HG03103 (cell line): ENCODE data around the gene HDAC4.
A peak's percentile ranks its signal among the peaks of the same experiment; 100 is the strongest.

Experiments
- ATAC-seq: cut with Tn5 transposase; IDR thresholded peaks from one replicate; pipeline ENCODE4 v1.9.1; 2021; ENCODE audit warnings: low read depth; ENCODE audit not compliant: unreplicated experiment

Gene HDAC4

DNA sequence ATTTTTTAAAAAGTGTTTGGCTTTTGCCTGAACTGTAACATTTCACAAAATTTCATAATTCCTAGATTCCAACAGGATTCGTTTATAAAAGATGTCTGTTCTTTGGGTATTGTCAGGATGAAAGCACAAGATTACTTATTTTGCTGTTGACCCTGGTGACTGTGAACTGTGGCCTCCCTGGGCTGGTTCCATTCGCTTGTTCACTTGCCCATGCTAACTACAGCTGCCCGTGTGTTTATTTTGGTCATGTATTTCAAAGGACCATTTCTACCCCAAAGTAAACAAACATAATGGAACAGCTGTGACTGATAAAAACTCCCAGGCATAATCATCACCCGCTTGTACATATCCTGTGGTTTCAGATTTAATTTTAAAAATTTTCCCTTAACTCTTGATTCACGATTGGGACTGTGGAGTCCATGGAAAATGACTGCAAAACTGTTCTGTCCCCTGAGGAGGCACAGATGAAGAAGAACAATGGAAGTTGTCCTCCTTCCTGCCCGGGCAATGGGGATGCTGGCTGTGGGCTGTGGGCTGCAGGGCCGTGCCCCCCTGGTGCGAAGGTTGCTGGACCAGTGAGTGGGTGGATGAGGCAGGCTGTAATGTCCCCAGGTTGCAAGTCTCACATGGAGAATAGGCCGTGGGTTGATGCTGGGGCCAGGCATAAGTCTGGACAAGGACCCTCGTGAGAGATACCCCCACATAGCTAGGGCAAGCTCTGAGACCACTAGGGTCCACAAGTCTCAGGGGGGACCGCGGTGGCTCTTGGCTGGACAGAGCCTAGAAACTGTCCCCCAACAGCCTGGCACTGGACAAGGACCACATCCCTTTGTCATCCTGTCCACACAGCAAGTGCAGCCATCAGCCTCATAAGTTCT lies 28.9 kb upstream of the HDAC4 start:
- ATAC-seq, result no peak

DNA sequence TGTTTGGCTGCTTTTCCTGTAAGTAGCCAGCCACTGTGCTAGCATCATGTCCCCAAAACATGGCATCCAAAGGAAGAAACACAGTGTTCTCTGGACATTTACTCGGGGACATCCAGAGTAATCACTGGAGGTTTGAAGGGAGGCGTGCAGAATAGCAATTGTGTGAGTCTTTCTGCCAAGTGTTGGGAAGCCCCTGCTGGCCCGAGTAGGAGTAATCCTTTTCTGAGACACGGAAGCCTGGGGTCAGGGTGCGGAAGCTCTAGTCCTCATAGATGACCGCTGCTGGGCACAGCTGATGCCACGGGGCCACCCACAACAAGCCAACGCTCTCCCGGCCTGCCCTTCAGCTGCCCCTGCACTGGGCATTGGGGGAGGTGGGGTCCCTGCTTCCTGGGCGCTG lies 24.8 kb upstream of the HDAC4 start:
- no peak for ATAC-seq

DNA sequence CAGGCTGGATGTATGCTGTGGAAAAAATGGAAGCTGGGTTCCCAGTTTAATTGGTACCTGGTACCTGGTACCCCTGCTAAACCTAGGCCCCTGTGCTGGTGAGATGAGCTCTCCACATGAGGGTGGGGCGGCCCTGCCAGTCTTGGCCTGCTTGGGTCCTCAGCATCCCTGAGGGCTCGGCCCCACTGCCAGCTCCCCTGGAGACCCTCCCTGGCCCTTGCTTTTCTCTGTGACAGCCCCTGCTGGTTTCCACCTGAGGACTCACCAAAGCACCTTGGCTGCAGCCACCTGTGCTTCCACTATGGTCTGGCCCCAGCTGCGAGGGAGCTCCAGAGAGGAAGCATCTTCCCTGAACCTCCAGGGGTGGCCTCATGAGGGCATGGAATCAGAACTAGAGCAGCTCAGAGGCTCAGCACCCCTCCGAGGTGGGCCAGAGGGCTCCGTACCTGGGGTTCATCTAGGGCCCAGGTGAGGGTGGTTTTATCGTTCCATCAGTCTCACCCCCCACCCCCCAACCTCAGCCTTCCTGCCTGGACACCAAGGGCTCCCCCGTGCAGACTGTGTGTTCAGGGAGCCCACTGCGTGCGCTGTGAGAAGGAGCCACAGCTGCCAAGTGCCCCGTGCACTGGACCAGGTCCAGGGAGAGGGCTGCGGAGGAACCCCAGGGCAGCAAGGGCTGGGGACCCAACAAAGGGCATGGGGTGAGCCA lies 23.7 kb upstream of the HDAC4 start:
- no peak for ATAC-seq

DNA sequence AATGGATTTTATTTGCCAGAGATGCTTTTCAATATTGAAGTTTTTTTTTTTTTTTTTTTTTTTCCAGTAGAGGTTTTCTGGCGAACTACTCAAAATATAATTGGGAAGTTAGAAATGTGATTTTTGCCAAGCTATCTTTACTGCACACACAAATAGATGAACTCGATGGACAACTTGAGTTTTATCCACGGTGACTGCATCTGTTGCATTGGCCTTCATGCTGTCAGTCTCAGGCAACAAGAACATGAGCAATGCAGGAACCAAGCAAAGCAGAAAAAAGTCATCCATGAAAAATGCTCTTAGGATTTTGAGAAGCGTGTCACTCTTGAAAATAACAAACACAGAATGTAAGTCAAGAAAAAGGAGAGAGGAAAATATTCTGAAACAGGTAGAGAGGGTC lies 22.7 kb upstream of the HDAC4 start:
- no peak for ATAC-seq

DNA sequence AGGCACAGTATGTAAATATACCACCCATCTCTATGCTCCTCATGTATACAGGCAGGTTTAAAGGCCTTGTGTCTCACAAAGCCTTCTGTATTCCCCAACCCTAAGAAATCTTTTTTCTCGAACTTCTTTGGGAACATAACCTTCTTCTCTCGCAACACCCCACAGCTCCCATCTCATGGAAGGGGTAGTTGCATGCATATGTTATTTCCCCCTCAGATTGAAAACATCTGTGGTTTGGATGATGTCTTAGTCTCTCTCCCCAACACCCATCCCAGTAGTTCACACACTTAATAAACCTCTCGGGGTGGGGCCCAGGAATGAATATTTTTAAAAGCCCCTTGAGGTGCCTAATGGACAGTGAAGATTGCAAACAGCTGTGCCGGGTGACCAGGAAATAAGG lies 21.0 kb upstream of the HDAC4 start:
- no peak for ATAC-seq

DNA sequence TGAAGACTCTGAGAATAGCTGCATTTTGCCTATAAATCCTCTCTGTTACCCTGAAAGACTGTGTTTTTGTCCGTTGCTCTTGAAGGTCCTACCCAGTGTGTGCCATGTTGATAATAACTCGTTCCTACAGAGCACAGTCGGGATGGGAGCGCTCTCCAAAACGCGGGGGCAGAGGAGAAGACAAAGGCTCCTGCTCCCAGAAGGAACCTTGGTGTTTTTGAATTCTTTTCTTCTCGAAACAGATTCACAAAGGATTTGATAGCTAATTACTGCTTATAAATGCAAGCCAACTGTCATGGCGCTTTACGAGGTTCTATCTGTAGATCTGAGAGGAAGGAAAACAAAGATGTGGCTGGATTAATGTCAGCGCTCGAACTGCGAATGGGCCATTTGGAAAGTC lies 19.3 kb upstream of the HDAC4 start:
- ATAC-seq, result no peak

DNA sequence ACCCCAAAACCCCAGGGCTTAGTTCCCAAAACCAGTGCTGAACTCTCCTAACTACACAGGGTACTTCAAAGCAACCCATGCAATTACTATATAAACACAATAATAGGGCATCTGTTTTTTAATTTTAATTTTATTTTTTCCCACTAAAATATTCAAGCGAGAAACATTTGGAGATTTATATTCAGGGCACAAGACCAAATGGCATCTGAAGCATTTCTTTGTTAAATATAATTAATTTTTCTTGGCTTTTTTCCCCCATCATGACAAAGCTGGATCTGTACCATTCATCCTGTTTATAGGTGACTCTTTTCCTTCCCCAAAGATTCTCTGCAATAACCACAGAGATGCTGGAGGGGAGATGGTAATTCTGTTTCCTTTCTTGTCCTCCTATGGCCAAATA lies 18.1 kb upstream of the HDAC4 start:
- no peak for ATAC-seq

DNA sequence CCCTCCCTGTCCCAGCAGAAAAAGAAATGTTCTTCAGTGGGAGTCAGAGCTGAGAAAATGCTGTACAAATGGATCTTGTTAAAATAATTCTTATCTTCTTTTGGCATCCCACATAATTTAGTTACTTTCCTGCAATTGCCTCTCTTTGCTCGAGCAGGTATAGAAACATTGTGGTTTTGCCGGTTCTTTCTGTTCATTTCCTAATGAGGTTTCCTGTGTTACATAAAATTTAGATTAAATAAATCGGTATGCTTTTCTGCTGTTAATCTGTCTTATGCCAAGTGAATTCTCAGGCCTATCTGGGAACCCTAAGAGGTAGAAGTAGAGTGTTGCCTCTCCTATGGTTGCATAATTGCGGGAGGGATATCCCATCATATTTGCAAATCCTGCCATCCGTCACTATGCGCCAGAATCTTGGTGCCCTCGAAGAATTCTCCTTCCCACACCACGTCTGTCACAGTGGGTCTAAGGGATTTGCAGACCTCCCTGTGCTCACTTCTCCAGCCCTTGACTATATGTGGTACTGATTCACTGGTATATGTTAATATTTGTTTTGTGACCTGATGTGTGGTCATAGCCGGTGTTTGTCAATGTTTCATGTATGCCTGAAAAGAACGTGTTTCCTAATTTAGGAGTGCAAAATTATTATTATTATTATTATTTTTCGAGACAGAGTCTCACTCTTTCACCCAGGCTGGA lies 12.2 kb upstream of the HDAC4 start:
- no peak for ATAC-seq

DNA sequence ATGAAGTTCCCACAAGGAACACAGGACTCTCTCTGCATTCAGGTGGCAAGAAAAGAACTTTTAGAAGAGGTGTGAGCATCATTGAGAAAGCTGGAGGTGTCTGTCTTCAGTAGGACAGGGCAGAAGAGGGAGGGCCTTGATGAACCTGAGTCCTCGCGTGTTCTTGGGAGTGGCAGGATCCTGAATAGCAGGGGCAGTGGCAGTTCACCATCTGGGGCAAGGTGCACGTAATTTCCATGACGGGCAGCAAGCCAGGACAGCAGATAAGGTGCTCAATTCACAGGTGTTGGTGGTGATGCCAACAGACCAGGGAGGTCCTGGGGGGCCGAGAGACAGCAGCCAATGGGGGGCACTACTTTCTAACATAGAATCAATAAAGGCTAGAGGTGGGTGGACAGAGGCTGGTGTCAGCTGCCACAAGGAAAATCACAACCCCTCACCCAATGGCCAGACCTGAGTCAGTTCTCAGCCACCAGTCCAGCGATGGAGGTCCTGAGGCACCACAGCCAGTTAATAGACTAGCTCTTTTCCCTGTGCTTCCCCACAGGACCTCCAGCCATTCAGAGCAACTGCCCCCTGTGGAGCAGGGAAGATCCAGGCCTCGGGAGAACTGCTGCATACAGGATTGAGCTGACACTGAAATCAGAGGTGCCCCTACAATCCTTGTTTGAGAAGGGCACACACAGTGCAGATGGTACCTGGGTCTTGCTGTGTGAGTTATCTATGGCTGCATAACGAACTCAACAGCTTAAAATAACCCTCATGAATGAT lies 10.9 kb upstream of the HDAC4 start:
- no peak for ATAC-seq

DNA sequence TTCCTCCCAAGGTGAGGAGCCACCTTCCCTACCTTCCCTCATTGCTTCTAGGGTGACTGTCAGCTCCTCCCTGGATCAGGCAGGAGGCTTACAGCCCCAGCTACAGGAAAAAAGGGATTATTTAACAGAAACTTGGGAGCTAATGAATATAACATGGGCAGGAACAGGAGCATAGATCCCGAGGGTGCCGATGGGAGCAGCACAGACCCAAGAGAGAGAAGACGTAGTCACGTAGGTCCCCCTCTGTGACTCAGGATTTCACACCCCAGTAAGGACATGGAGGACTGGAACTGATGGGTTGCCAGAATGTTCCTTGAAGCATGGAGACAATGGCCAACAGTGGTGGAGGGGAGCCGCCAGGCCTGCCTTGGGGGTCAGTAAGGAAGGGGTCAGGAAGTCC lies 10.3 kb upstream of the HDAC4 start:
- ATAC-seq, result no peak

DNA sequence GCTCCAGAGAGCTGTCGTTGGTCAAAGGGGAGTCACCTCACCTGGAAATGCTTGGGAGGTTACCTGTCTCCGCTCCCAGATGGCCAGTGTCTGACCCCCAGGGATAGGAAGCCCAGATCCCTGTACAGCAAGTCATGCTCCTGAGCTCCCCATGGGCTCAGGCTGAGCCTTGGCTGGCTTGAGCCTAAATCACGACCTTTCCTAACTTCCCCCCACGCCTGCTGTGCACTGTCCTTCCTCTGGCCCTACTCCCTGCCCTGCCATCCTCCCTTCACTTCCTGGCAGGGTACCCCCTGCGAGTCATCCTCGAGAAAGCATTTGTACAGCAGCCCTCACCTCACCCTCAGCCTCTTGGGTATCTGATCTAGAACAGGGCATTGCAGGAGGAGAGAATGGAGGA lies 9.2 kb upstream of the HDAC4 start:
- ATAC-seq, result no peak

DNA sequence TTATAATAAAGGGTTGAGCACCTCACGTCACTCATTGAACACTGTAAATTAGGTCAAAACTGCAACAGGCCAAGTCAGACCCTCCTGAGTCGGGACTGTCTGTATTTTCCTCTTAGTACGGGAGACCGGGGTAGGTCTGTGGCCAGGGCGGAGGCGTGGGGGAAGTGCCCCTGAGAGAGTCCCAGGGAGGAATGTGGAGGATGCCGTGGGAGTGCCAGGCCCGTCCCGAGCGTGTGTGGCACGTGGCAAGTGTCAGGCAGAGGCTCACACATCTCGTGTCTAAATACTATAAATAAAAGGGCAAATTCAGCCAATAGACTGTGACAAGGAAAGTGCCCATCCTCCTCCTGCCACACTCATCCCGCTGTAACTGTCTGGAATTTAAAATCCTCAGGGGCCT lies 6.3 kb upstream of the HDAC4 start:
- no peak for ATAC-seq

DNA sequence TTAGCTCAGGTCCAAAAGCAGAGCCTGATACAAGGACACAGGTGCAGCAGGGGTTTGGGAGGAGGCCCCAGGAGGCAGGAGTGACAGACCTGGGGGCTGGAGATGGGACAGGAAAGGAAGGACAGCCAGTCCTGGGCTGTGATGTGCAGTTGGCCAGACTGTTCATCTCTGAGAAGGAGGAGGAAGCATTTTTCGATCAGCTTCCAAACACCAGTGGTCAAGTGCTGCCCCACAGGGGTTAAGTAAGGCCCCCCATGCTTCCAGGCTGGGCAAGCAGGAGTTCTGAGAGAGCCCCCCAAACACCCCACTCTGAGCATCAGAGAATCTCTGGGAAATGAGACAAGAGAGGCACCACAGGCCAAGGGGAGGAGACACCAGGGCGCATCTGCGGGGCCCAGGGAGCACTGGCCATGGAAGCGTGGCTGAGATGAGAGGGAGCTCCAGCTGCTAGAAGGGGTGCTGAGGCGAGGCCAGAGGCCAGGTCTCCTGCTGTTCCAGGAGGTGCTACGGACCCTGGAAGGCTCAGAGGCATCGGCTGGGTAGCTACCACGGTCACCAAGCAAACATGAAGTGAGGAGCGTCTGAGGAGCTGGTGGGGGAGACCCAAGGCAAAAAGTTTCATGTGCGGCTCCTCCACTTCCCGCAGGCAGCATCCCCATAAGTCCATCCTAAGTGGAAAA lies 5.6 kb upstream of the HDAC4 start:
- ATAC-seq, result no peak

DNA sequence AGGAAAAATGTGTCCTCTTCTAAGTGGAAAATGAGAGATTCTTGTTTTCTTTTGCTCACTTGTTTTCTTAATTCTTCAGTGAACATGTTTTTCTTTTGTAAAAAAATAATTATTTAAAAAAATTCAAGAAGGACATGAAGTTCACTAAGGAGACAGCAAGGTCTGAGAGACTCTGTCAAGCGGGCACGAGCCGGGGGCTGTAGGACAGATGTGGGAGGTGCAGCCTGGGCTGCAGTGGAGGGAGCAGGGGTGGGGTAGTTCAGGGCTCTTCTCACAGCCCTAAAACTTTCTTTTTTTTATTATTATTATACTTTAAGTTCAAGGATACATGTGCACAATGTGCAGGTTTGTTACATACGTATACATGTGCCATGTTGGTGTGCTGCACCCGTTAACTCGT lies 4.3 kb upstream of the HDAC4 start:
- no peak for ATAC-seq

DNA sequence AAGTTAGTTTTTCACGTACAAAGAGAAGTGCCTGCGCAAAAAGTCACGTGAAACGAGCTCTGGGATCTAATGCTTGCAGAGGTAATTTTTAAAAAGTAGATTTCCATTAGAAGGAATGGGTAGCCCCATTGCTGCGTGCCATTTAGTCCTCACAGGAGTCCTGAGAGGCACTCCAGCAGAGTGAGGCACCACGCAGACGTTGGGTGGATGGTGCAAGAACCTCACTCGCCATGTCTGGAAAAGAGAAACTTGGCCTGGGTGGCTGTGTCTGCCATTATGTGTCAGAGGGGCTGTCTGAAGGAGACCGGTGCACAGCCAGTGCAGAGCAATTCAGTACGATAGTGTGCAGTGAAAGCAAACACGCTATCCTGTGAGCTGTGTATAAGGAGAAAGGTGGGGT lies 1.8 kb upstream of the HDAC4 start:
- no peak for ATAC-seq

DNA sequence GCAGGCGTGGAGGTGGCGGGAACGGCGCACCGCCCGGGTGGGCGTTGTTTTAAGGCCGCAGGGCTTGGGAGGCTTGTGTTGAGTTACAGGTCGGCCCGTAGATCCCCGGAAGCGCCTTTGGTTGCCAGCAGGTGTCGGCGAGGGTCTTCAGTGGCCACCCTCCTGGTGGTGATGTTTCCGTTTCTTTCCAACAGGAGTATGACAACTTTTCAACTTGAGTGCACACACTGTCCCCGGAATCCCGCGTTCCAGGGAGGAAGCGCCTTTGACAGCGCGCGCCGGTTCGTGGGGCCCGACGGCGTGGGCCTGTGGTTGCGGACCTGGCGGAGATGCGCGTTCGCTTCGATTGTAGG lies 1.0 kb upstream of the HDAC4 start:
- ATAC-seq, result peak; percentile 1

DNA sequence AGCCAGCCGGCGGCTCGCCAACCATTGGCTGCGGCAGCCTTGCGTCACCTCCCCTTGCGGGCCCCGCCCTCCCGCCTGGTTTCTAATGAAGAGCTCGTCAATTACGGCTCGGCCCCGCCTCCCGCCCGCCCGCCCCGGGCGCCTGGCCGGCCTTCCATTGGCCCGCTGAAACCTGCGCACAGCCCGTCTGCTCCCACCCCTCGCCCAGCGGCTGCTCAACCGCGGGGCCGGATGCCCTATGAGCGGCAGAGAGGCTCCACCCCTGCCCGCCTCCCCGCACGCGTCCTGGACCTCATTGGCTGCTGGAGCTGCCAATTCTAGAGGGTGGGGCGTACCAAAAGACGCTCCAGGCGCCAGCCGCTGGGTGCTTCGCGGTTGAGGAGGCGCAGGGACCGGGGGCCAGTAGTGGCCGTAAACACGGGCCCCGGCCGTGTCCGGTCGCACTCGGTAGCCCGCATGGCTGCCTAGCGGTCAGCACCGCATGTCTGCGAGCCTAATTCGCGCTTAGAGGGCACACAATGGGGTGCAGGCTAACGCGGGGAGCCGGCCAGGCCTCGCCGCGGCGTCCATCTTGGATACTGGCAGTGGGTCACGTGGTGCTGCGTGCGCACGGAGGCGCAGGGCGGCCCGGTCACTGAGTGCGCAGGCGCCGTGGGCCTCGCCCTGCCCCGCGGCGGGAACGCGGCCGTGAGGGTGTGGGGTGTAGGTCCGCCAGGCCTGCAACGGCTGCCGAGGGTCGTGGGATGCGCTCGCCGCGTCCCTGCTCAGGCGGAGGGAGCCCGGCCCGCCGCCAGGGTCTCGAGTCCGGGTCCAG lies 454 bp upstream of the HDAC4 start:
- ATAC-seq, result peak; percentile 88

DNA sequence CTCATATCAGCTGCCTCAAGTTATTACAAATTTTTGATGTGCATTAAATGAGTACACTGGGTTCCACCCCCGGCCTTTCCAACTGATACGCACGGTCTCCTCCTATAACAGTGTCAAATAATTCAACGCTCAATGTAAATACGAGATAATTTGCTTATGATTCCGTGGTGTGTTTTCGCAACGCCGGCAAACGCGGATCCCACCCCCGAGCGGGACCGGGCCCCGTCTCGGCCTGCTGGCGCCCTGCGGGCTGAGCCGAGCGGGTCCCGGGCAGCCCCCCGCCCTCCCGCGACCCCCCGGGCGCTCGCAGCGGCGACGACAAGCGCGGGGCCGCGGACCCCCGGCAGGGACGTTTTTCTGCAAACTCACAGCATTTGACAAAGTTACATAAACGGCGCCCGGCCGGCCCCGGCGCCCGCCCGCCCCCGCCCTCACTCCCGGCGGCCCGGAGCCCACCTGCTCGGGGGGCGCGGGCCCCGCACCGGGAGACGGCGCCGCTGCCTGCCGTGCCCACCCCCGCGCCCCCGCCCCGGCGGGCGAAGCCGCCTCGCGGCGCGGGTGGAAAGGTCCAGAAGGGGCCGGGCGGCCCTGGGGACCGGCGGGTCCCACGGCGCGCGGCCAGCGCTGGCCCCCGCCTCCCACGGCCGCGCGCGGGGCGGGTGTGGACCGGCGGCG lies 762 bp downstream of the HDAC4 start:
- ATAC-seq, result no peak

DNA sequence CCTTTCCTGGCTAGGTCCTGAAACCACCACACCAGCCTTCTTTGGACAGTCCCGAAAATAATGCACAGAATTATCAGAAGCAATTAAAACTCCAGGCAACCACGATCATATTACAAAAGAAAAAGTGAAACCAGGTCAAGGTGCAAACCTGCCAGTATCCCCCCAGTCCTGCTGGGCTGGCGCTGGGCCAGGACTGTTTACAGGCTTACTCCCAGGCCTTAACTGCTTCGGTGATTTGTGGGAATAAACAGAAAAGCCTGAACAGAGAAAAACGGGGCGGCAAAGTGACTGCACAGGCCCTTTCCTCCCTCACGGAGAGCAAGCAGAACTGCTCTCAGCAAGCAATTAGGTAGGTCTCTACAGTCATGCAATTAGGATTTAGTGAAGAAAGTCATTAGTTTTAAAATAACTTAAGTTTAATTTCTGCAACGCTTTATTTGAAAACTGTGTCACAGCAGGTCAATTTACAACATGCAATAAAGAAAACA lies 1.3 kb downstream of the HDAC4 start:
- ATAC-seq, result no peak
